ENCODE results near the gene RBKS.
"Not testable (repeated sequence)": the region's sequence is repeated elsewhere in the genome, so short reads cannot be mapped to it uniquely, and the experiment has no call there.

The RBKS gene

GRCh38 chr2:27870724-27871123 lies 19.5 kb downstream of the RBKS start:
- FAIRE-seq = no peak

GRCh38 chr2:27869763-27870162 lies 20.4 kb downstream of the RBKS start:
- FAIRE-seq = no peak

GRCh38 chr2:27866237-27866636 lies 23.9 kb downstream of the RBKS start:
- no peak for FAIRE-seq

GRCh38 chr2:27863955-27864354 lies 26.2 kb downstream of the RBKS start:
- FAIRE-seq = not testable (repeated sequence)

GRCh38 chr2:27863146-27863545 lies 27.0 kb downstream of the RBKS start:
- FAIRE-seq = no peak

- no peak for FAIRE-seq
These were observed 30.1 kb downstream of the RBKS start for GRCh38 chr2:27860111-27860510.

- FAIRE-seq = no peak
These were observed 32.6 kb downstream of the RBKS start for GRCh38 chr2:27857417-27858172.

GRCh38 chr2:27856956-27857355 lies 33.2 kb downstream of the RBKS start:
- FAIRE-seq = no peak

GRCh38 chr2:27856386-27856785 lies 33.8 kb downstream of the RBKS start:
- no peak for FAIRE-seq

- FAIRE-seq = no peak
These were observed 34.7 kb downstream of the RBKS start for GRCh38 chr2:27855476-27855875.

- no peak for FAIRE-seq
These were observed 35.8 kb downstream of the RBKS start for GRCh38 chr2:27854229-27854862.

GRCh38 chr2:27852691-27853090 lies 37.5 kb downstream of the RBKS start:
- FAIRE-seq = no peak

GRCh38 chr2:27849558-27850205 lies 40.5 kb downstream of the RBKS start:
- FAIRE-seq = no peak

- no peak for FAIRE-seq
These were observed 42.9 kb downstream of the RBKS start for GRCh38 chr2:27847333-27847732.

- no peak for FAIRE-seq
These were observed 45.3 kb downstream of the RBKS start for GRCh38 chr2:27844821-27845255.

GRCh38 chr2:27843992-27844391 lies 46.2 kb downstream of the RBKS start:
- no peak for FAIRE-seq

GRCh38 chr2:27842894-27843293 lies 47.3 kb downstream of the RBKS start:
- peak; percentile 58 for FAIRE-seq

- FAIRE-seq = no peak
These were observed 51.1 kb downstream of the RBKS start for GRCh38 chr2:27839022-27839618.

GRCh38 chr2:27838502-27838901 lies 51.7 kb downstream of the RBKS start:
- FAIRE-seq = no peak

- no peak for FAIRE-seq
These were observed 56.3 kb downstream of the RBKS start for GRCh38 chr2:27833931-27834330.

- no peak for FAIRE-seq
These were observed 57.8 kb downstream of the RBKS start for GRCh38 chr2:27832396-27832795.

- FAIRE-seq = no peak
These were observed 58.7 kb downstream of the RBKS start for GRCh38 chr2:27831279-27832050.

- FAIRE-seq = no peak
These were observed 59.5 kb downstream of the RBKS start for GRCh38 chr2:27830656-27831055.
